ENCODE data around the gene CGREF1. TPM values are rescaled to one million over a fixed set of nuclear protein-coding genes. Genes with fewer than 3 reads are reported as not detected.

The CGREF1 gene
- total RNA-seq, 4 donors from 2014 or later = 2.5 to 5.6 TPM; not detected in 2

- no peak for DNase-seq
- no peaks in the 10 kb centered on the region for H3K9me3 ChIP-seq
- no peak overlapping the region for H3K27ac ChIP-seq
- H3K4me1 ChIP-seq = no peaks in the 10 kb centered on the region
- no peak overlapping the region for H3K4me3 ChIP-seq
- no peaks in the 10 kb centered on the region for H3K36me3 ChIP-seq
- TF ChIP-seq POLR2A (IDR thresholded peaks at IDR 0.05) (no peak), CTCF (IDR thresholded peaks at IDR 0.05) (no peak)
- H3K27me3 ChIP-seq = no peaks in the 10 kb centered on the region
Measured at GRCh38 chr2:27143285-27143684, 24.4 kb upstream of the CGREF1 start.

GRCh38 chr2:27139310-27139709 lies 20.4 kb upstream of the CGREF1 start, which contains the start of gene PRR30:
Gene PRR30, minus strand, starts transcription at chr2:27139410. Its CDS starts 1,081 bp downstream, at chr2:27138329.
- Histone ChIP-seq H3K9me3 (no peaks in the 10 kb centered on the region), H3K27me3 (no peaks in the 10 kb centered on the region), H3K4me1 (no peaks in the 10 kb centered on the region), H3K4me3 (no peak within 1 kb of the TSS), H3K27ac (no peak within 1 kb of the TSS), H3K36me3 (no peaks in the 10 kb centered on the region)
- no peak for DNase-seq
- TF ChIP-seq CTCF (IDR thresholded peaks at IDR 0.05) (no peak), POLR2A (IDR thresholded peaks at IDR 0.05) (no peak)

- Histone ChIP-seq H3K4me3 (no peak overlapping the region), H3K27me3 (no peaks in the 10 kb centered on the region), H3K27ac (no peak overlapping the region), H3K36me3 (no peaks in the 10 kb centered on the region), H3K4me1 (peaks cover 0 to 6% (median 6%) of the 10 kb centered on the region in 4 donors), H3K9me3 (no peaks in the 10 kb centered on the region)
- DNase-seq = no peak
- no peak for TF ChIP-seq CTCF (IDR thresholded peaks at IDR 0.05)
- TF ChIP-seq POLR2A (IDR thresholded peaks at IDR 0.05) = no peak
Measured at GRCh38 chr2:27138111-27138510, 19.2 kb upstream of the CGREF1 start.

- no peak for DNase-seq
- H3K36me3 ChIP-seq = peaks cover 0 to 3% (median 0%) of the 10 kb centered on the region in 3 donors
- H3K27ac ChIP-seq = no peak overlapping the region
- no peaks in the 10 kb centered on the region for H3K9me3 ChIP-seq
- H3K4me1 ChIP-seq = peaks cover 0 to 13% (median 7%) of the 10 kb centered on the region in 4 donors
- H3K4me3 ChIP-seq = no peak overlapping the region
- H3K27me3 ChIP-seq = no peaks in the 10 kb centered on the region
- TF ChIP-seq POLR2A (IDR thresholded peaks at IDR 0.05) = no peak
- TF ChIP-seq CTCF (IDR thresholded peaks at IDR 0.05) = no peak
Measured at GRCh38 chr2:27137322-27137935, 18.5 kb upstream of the CGREF1 start.

- TF ChIP-seq POLR2A (IDR thresholded peaks at IDR 0.05) = no peak
- TF ChIP-seq CTCF (IDR thresholded peaks at IDR 0.05) = no peak
- H3K27ac ChIP-seq = no peak overlapping the region
- DNase-seq = no peak
- peaks cover 0 to 9% (median 0%) of the 10 kb centered on the region in 3 donors for H3K36me3 ChIP-seq
- no peaks in the 10 kb centered on the region for H3K27me3 ChIP-seq
- H3K9me3 ChIP-seq = no peaks in the 10 kb centered on the region
- no peak overlapping the region for H3K4me3 ChIP-seq
- H3K4me1 ChIP-seq = peaks cover 0 to 13% (median 7%) of the 10 kb centered on the region in 4 donors
Measured at GRCh38 chr2:27136751-27137150, 17.8 kb upstream of the CGREF1 start.
